Measurements from ENCODE around the gene GRXCR1. TPM values are rescaled to one million over a fixed set of nuclear protein-coding genes. Genes with fewer than 3 reads are reported as not detected.
A peak's percentile ranks its signal among the peaks of the same experiment; 100 is the strongest.

Gene GRXCR1
- total RNA-seq, 1 donor from 2014 or later: not detected

DNA sequence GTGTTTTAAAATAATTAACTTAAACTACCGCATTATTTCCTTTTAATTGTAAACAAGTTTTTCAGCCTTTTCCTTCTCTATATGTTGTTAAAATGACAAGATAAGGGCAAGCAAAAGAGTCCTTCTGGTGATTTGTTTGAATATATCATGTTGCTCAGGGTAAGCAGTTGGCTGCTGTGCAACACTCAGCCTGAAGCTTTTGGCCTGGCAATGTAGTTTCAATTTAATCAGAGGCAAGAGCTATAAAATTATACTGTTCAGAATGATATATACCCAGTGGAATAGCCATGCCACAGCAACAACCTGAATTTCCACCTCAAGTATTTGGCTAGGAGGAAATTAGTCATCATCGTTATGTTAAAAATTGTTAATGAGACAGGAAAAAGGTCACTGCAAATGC, 53.4 kb downstream of the GRXCR1 start:
- TF ChIP-seq, protein P1, sequence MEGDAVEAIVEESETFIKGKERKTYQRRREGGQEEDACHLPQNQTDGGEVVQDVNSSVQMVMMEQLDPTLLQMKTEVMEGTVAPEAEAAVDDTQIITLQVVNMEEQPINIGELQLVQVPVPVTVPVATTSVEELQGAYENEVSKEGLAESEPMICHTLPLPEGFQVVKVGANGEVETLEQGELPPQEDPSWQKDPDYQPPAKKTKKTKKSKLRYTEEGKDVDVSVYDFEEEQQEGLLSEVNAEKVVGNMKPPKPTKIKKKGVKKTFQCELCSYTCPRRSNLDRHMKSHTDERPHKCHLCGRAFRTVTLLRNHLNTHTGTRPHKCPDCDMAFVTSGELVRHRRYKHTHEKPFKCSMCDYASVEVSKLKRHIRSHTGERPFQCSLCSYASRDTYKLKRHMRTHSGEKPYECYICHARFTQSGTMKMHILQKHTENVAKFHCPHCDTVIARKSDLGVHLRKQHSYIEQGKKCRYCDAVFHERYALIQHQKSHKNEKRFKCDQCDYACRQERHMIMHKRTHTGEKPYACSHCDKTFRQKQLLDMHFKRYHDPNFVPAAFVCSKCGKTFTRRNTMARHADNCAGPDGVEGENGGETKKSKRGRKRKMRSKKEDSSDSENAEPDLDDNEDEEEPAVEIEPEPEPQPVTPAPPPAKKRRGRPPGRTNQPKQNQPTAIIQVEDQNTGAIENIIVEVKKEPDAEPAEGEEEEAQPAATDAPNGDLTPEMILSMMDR (IDR thresholded peaks at IDR 0.05; ENCODE audit: unreplicated experiment): no peak
- no peaks in the 10 kb centered on the region for H3K9me3 Mint-ChIP-seq (ENCODE audit: low read depth)
- H3K4me3 Mint-ChIP-seq (ENCODE audit: low read depth): no peak overlapping the region
- H3K27ac Mint-ChIP-seq: no peak overlapping the region
- no peak for DNase-seq (ENCODE audit: low spot score, unreplicated experiment)
- no peaks in the 10 kb centered on the region for H3K36me3 Mint-ChIP-seq (ENCODE audit: insufficient read depth)
- H3K27me3 Mint-ChIP-seq: peaks cover 5% of the 10 kb centered on the region
- no peaks in the 10 kb centered on the region for H3K4me1 Mint-ChIP-seq (ENCODE audit: low read depth)

DNA sequence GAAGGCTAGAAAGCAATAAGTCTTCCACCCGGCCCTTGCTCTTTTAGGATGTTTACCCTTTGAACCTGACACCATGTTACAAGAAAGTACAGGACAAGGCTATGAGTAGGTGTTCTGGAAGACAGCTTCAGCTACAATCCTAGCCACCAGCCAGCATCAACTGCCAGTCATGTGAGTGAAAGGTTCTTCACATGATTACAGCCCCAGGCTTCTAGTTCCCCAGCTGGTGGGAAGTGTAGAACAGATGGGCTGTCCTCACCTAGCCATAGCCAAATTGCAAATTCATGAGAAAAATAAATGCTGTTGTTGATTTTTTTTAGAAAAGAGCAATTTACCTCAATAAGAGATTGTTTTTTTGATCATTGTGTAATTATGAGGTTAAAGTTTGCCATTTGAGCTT, 60.8 kb downstream of the GRXCR1 start:
- DNase-seq (ENCODE audit: low spot score, unreplicated experiment): no peak
- no peaks in the 10 kb centered on the region for H3K36me3 Mint-ChIP-seq (ENCODE audit: insufficient read depth)
- no peaks in the 10 kb centered on the region for H3K9me3 Mint-ChIP-seq (ENCODE audit: low read depth)
- no peaks in the 10 kb centered on the region for H3K4me1 Mint-ChIP-seq (ENCODE audit: low read depth)
- no peak overlapping the region for H3K27ac Mint-ChIP-seq
- H3K4me3 Mint-ChIP-seq (ENCODE audit: low read depth): no peak overlapping the region
- TF ChIP-seq, protein P1 (IDR thresholded peaks at IDR 0.05; ENCODE audit: unreplicated experiment): no peak
- H3K27me3 Mint-ChIP-seq: peaks cover 3% of the 10 kb centered on the region

DNA sequence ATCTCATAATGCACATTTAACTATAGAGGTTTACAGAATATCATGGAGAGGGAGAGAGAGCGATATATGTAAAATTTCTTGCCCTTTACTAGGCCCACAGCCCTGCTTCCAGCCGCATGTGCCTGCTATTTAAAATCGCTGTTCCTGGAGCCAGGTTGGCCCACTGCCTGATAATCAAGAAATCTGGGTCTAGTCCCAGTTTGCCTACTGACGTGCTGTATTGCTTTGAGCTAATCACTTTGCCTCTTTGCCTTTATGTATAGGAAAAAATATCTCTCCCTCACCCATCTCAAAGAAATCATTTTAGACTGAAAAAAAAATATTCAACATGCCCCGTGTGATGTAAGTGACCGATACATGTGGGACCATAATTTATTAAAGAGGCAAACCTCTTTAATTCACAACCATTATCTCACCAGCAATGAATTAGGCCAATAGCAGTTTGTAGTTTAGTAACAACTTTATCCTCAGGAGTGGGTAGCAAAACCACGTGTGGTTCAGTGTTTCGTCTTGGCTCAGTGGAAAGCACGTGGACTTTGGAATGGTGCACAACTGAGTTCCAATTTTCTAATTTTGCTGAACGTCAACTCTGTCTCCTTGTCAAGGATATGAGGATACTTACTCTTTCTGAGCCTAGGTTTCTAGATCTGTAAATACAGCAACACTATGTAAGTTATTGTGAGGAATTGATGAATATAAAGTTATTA, 62.6 kb downstream of the GRXCR1 start:
- H3K36me3 Mint-ChIP-seq (ENCODE audit: insufficient read depth): no peaks in the 10 kb centered on the region
- no peak overlapping the region for H3K27ac Mint-ChIP-seq
- peaks cover 3% of the 10 kb centered on the region for H3K27me3 Mint-ChIP-seq
- TF ChIP-seq, protein P1 (IDR thresholded peaks at IDR 0.05; ENCODE audit: unreplicated experiment): no peak
- H3K4me1 Mint-ChIP-seq (ENCODE audit: low read depth): no peaks in the 10 kb centered on the region
- no peaks in the 10 kb centered on the region for H3K9me3 Mint-ChIP-seq (ENCODE audit: low read depth)
- DNase-seq (ENCODE audit: low spot score, unreplicated experiment): no peak
- H3K4me3 Mint-ChIP-seq (ENCODE audit: low read depth): no peak overlapping the region

DNA sequence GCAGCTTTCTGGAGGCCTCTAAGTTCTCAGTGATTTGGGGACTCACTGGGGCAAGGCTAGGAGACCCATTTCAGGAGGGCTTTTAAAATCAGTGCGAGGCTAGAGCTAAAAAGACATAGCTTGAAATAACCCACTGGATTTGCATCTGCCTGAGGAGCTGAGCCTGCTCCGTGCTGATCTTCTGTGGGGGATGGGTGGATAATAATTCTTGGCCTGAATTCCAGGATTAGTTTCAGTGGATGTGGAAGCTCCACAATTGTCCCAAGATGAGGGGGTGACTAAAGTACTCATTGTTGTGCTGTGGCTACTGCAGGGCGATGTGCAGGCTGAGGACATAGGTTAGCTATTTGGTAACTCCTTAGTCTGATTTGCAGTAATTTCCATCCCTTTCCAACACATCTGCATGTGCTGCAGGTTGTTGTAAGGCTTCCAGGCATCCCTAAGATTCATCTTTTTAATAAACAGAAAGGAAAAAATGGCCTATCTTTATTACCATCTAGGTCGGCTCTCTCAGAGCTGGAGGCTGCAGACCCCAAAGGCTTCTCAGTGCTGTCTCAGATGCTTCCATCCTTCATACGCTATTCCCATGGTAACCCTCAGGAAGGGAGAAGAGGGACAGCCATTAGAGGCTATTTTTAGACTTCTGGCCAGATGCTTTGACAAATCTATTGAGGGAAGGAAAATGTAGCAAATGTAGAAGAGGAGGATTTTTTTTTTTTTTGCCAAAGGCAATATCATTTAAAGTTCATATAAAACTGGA, 63.4 kb downstream of the GRXCR1 start:
- H3K36me3 Mint-ChIP-seq (ENCODE audit: insufficient read depth): no peaks in the 10 kb centered on the region
- H3K9me3 Mint-ChIP-seq (ENCODE audit: low read depth): no peaks in the 10 kb centered on the region
- TF ChIP-seq, protein P1 (IDR thresholded peaks at IDR 0.05; ENCODE audit: unreplicated experiment): no peak
- DNase-seq (ENCODE audit: low spot score, unreplicated experiment): no peak
- peaks cover 3% of the 10 kb centered on the region for H3K27me3 Mint-ChIP-seq
- H3K27ac Mint-ChIP-seq: no peak overlapping the region
- H3K4me1 Mint-ChIP-seq (ENCODE audit: low read depth): no peaks in the 10 kb centered on the region
- H3K4me3 Mint-ChIP-seq (ENCODE audit: low read depth): no peak overlapping the region

DNA sequence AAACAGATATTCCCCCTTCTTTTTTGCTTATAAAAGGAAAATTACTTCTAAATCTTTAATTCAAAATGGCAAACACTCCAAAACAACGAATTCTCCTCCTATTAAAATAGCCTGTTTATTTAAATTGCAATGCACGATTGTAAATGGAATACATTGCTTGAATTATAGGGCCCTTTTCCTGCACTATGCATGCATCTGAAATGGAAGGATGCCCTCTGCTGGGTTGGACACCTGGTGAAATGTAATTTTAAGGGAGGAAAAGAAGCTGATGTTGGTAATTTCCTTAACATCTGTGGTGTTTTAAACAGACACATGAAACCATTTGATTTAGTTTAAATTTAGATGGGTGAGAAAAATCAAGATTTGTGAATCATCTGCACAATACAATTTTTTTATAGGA, 72.8 kb downstream of the GRXCR1 start:
- H3K36me3 Mint-ChIP-seq (ENCODE audit: insufficient read depth): no peaks in the 10 kb centered on the region
- peaks cover 5% of the 10 kb centered on the region for H3K27me3 Mint-ChIP-seq
- TF ChIP-seq, protein P1 (IDR thresholded peaks at IDR 0.05; ENCODE audit: unreplicated experiment): peak; percentile 40
- H3K9me3 Mint-ChIP-seq (ENCODE audit: low read depth): peaks cover 7% of the 10 kb centered on the region
- no peak for DNase-seq (ENCODE audit: low spot score, unreplicated experiment)
- no peak overlapping the region for H3K27ac Mint-ChIP-seq
- H3K4me1 Mint-ChIP-seq (ENCODE audit: low read depth): no peaks in the 10 kb centered on the region
- H3K4me3 Mint-ChIP-seq (ENCODE audit: low read depth): no peak overlapping the region
